Panc1 (cell line): Measurements from ENCODE around the gene LNPK.
"Not testable (repeated sequence)": the region's sequence is repeated elsewhere in the genome, so short reads cannot be mapped to it uniquely, and the experiment has no call there.

Experiments
- CTCF ChIP-seq: fragments of 450-650 bp; IDR thresholded peaks from 2 replicates; pipeline ENCODE4 v1.5.1; 2017; ENCODE audit warnings: mild to moderate bottlenecking
- POLR2AphosphoS5 ChIP-seq: IDR thresholded peaks from 2 replicates; pipeline ENCODE4 v1.6.1; 2012; ENCODE audit warnings: mild to moderate bottlenecking, low read depth, low read length, moderate library complexity
- REST ChIP-seq, 2 experiments: IDR thresholded peaks; 2 replicates each; pipeline ENCODE4 v1.6.1; 2011 to 2012; ENCODE audit warnings: low read depth in 2 of 2, control low read depth in 1 of 2, low read length in 1 of 2, mild to moderate bottlenecking in 1 of 2, moderate library complexity in 1 of 2; ENCODE audit not compliant: insufficient read depth in 1 of 2
- SIN3A ChIP-seq: IDR thresholded peaks from 2 replicates; pipeline ENCODE4 v1.6.1; 2012; ENCODE audit warnings: low read depth, mild to moderate bottlenecking, low read length, moderate library complexity, borderline replicate concordance; ENCODE audit not compliant: insufficient read depth
- TCF7L2 ChIP-seq: IDR thresholded peaks from 2 replicates; pipeline ENCODE4 v1.6.1; 2011; ENCODE audit warnings: mild to moderate bottlenecking, low read depth, low read length, inconsistent platforms

GRCh38 chr2:175913267-175913666 is 88.8 kb downstream of the LNPK start:
- TF ChIP-seq POLR2AphosphoS5; CTCF; TCF7L2; SIN3A; REST (IDR thresholded peaks at IDR 0.05; ENCODE audit: insufficient read depth in 1 of 2, low read depth in 2 of 2, low read length in 1 of 2): not testable (repeated sequence)
